ENCODE measurements around the gene GINS3.

GRCh38 chr16:58392215-58393137 lies at the start of gene GINS3:
- TF ChIP-seq, protein P1, sequence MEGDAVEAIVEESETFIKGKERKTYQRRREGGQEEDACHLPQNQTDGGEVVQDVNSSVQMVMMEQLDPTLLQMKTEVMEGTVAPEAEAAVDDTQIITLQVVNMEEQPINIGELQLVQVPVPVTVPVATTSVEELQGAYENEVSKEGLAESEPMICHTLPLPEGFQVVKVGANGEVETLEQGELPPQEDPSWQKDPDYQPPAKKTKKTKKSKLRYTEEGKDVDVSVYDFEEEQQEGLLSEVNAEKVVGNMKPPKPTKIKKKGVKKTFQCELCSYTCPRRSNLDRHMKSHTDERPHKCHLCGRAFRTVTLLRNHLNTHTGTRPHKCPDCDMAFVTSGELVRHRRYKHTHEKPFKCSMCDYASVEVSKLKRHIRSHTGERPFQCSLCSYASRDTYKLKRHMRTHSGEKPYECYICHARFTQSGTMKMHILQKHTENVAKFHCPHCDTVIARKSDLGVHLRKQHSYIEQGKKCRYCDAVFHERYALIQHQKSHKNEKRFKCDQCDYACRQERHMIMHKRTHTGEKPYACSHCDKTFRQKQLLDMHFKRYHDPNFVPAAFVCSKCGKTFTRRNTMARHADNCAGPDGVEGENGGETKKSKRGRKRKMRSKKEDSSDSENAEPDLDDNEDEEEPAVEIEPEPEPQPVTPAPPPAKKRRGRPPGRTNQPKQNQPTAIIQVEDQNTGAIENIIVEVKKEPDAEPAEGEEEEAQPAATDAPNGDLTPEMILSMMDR (IDR thresholded peaks at IDR 0.05; ENCODE audit: insufficient read depth, low read length): no peak
- TF ChIP-seq, protein P2, sequence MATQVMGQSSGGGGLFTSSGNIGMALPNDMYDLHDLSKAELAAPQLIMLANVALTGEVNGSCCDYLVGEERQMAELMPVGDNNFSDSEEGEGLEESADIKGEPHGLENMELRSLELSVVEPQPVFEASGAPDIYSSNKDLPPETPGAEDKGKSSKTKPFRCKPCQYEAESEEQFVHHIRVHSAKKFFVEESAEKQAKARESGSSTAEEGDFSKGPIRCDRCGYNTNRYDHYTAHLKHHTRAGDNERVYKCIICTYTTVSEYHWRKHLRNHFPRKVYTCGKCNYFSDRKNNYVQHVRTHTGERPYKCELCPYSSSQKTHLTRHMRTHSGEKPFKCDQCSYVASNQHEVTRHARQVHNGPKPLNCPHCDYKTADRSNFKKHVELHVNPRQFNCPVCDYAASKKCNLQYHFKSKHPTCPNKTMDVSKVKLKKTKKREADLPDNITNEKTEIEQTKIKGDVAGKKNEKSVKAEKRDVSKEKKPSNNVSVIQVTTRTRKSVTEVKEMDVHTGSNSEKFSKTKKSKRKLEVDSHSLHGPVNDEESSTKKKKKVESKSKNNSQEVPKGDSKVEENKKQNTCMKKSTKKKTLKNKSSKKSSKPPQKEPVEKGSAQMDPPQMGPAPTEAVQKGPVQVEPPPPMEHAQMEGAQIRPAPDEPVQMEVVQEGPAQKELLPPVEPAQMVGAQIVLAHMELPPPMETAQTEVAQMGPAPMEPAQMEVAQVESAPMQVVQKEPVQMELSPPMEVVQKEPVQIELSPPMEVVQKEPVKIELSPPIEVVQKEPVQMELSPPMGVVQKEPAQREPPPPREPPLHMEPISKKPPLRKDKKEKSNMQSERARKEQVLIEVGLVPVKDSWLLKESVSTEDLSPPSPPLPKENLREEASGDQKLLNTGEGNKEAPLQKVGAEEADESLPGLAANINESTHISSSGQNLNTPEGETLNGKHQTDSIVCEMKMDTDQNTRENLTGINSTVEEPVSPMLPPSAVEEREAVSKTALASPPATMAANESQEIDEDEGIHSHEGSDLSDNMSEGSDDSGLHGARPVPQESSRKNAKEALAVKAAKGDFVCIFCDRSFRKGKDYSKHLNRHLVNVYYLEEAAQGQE (IDR thresholded peaks at IDR 0.05; ENCODE audit: insufficient replicate concordance, low read depth): peak; percentile 64
- TF ChIP-seq POLR2AphosphoS5 (IDR thresholded peaks at IDR 0.05; ENCODE audit: low read depth) (peak; percentile 76), SPI1 (IDR thresholded peaks at IDR 0.05; ENCODE audit: borderline replicate concordance, low read depth) (no peak), GABPA (IDR thresholded peaks at IDR 0.05; ENCODE audit: low read depth) (peak; percentile 67)

Data from HL-60 (cell line).